Thyroid gland (tissue), 4 donors: ENCODE results near the gene ZC3H7B. TPM values are rescaled to one million over a fixed set of nuclear protein-coding genes. Genes with fewer than 3 reads are reported as not detected.

Source experiments
- DNase-seq, 2 donors: peaks; one replicate each; pipeline ENCODE4 v3.0.0-alpha.2; 2019
- H3K27ac ChIP-seq, 3 donors: fragments of 200-600 bp; sonication (generic); 1 replicate in 2 of 3; 2 replicates in 1 of 3; pipeline ENCODE4 v1.5.1; 2016 to 2019; ENCODE audit warnings: mild to moderate bottlenecking in 1 of 3, moderate library complexity in 1 of 3
- H3K27me3 ChIP-seq: fragments of 200-600 bp; sonication (generic); one replicate; pipeline ENCODE4 v1.5.1; 2019
- H3K36me3 ChIP-seq, 2 donors: fragments of 200-600 bp; sonication (generic); one replicate each; pipeline ENCODE4 v1.5.1; 2016 to 2019
- H3K4me1 ChIP-seq, 2 donors: fragments of 200-600 bp; sonication (generic); one replicate each; pipeline ENCODE4 v1.5.1; 2017 to 2019
- H3K4me3 ChIP-seq, 3 donors: fragments of 200-600 bp; sonication (generic); replicated peaks in 1 of 3; 1 replicate in 2 of 3; 2 replicates in 1 of 3; pipeline ENCODE4 v1.5.1; 2016; ENCODE audit warnings: mild to moderate bottlenecking in 1 of 3
- H3K9me3 ChIP-seq: fragments of 200-600 bp; sonication (generic); one replicate; pipeline ENCODE4 v1.5.1; 2017
- POLR2A ChIP-seq, 2 donors: fragments of 450-650 bp; IDR thresholded peaks; one replicate each; pipeline ENCODE4 v1.6.1; 2017; ENCODE audit warnings: antibody characterized with exemption in 2 of 2, mild to moderate bottlenecking in 2 of 2, moderate library complexity in 1 of 2
- WGBS, 2 donors: methylation state at CpG; one replicate each; pipeline ENCODE4 v1.1.5; 2017; 5-methylcytosine and 5-hydroxymethylcytosine counted together
- intact Hi-C: fragments of 100-400 bp; cut with DNase I; formaldehyde crosslinking; loops from one replicate; pipeline ENCODE4 v1.15.1; 2023
- total RNA-seq, 4 donors: library from RNA; depleted of rRNA; stranded (reverse); fragments of >200 nt; gene quantifications; one replicate each; pipeline ENCODE4 v1.2.3, GENCODE V29; 2016
- TF ChIP-seq, protein P1 (sequence below), 6 experiments: fragments of 200-600 bp in 3 of 6; fragments of 450-650 bp in 3 of 6; sonication (generic) in 3 of 6; IDR thresholded peaks; one replicate each; pipeline ENCODE4 v1.5.1; 2016 to 2019; ENCODE audit warnings: antibody characterized with exemption in 6 of 6, mild to moderate bottlenecking in 2 of 6, inconsistent platforms in 1 of 6, moderate library complexity in 1 of 6

The ZC3H7B gene
- total RNA-seq, 4 donors from 2014 or later, result 77.7 to 100 (median 88.7) TPM

GRCh38 chr22:41274856-41275255 is 26.5 kb upstream of the ZC3H7B start:
- no peaks in the 10 kb centered on the region for H3K4me1 ChIP-seq
- H3K27me3 ChIP-seq, result no peaks in the 10 kb centered on the region
- no peaks in the 10 kb centered on the region for H3K9me3 ChIP-seq
- TF ChIP-seq, protein P1, sequence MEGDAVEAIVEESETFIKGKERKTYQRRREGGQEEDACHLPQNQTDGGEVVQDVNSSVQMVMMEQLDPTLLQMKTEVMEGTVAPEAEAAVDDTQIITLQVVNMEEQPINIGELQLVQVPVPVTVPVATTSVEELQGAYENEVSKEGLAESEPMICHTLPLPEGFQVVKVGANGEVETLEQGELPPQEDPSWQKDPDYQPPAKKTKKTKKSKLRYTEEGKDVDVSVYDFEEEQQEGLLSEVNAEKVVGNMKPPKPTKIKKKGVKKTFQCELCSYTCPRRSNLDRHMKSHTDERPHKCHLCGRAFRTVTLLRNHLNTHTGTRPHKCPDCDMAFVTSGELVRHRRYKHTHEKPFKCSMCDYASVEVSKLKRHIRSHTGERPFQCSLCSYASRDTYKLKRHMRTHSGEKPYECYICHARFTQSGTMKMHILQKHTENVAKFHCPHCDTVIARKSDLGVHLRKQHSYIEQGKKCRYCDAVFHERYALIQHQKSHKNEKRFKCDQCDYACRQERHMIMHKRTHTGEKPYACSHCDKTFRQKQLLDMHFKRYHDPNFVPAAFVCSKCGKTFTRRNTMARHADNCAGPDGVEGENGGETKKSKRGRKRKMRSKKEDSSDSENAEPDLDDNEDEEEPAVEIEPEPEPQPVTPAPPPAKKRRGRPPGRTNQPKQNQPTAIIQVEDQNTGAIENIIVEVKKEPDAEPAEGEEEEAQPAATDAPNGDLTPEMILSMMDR (IDR thresholded peaks at IDR 0.05), result no peak
- TF ChIP-seq POLR2A (IDR thresholded peaks at IDR 0.05), result no peak
- 92 to 98% methylated on average over 4 of the region's 4 CpGs for whole genome bisulfite sequencing, 2 donors
- H3K4me3 ChIP-seq, result no peak overlapping the region
- no peak overlapping the region for H3K27ac ChIP-seq
- intact Hi-C loops, result no loop called here
- H3K36me3 ChIP-seq, result peaks cover 33 to 52% of the 10 kb centered on the region in 2 donors
- DNase-seq, result no peak

- Histone ChIP-seq H3K36me3 (peaks cover 9 to 33% of the 10 kb centered on the region in 2 donors), H3K4me1 (peaks cover 5 to 6% of the 10 kb centered on the region in 2 donors), H3K9me3 (no peaks in the 10 kb centered on the region), H3K27ac (no peak overlapping the region), H3K27me3 (no peaks in the 10 kb centered on the region), H3K4me3 (no peak overlapping the region)
- 83 to 92% methylated on average over 3 of the region's 3 CpGs for WGBS, 2 donors
- intact Hi-C loops, result loop anchor here (10.0 kb wide), 1 partner anchor 235 kb away; no protein-coding TSS in a partner anchor
- DNase-seq, result no peak
- TF ChIP-seq, protein P1 (IDR thresholded peaks at IDR 0.05), result no peak
- TF ChIP-seq POLR2A (IDR thresholded peaks at IDR 0.05), result no peak
Measured at GRCh38 chr22:41280065-41280464, 21.3 kb upstream of the ZC3H7B start.

DNA sequence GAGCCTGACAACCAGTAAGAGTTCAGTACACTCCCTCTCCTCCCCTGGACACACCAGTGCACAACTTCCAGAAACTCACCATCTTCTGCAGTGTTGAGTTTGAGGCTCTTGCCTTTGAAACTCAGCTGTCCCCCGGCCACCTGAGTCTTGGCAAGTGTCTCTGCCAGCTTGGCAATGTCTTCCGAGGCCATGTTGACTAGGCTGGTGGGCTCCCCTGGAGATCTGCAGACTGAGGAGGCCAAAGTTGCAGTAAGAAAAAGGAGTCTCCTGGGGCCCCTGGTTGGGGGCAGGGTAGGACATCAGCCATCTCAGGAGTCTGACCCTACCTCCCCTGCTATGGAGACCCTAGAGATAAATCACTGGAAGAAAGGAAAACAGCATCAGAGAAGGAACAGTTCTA is 20.5 kb upstream of the ZC3H7B start:
- H3K27ac ChIP-seq, result no peak overlapping the region
- DNase-seq, result no peak
- peaks cover 9 to 32% of the 10 kb centered on the region in 2 donors for H3K36me3 ChIP-seq
- no peak overlapping the region for H3K4me3 ChIP-seq
- whole genome bisulfite sequencing, 2 donors, result 71 to 94% methylated on average over 1 to 2 of the region's 2 CpGs
- intact Hi-C loops, result loop anchor here (10.0 kb wide), 1 partner anchor 234 kb away; no protein-coding TSS in a partner anchor
- no peaks in the 10 kb centered on the region for H3K27me3 ChIP-seq
- H3K9me3 ChIP-seq, result no peaks in the 10 kb centered on the region
- TF ChIP-seq, protein P1 (IDR thresholded peaks at IDR 0.05), result no peak
- no peak for TF ChIP-seq POLR2A (IDR thresholded peaks at IDR 0.05)
- peaks cover 10 to 11% of the 10 kb centered on the region in 2 donors for H3K4me1 ChIP-seq

DNA sequence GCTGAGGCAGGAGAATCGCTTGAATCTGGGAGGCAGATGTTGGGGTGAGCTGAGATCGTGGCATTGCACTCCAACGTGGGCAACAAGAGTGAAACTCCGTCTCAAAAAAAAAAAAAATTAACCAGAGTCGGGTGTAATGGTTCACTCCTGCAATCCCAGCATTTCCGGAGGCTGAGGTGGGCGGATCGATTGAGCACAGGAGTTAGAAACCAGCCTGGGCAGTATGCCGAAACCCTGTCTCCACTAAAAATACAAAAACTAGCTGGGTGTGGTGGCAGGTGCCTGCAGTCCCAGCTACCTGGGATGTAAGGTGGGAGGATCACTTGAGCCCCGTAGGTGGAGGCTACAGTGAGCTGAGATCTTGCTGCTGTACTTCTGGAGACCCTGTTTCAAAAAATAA is 16.9 kb upstream of the ZC3H7B start:
- H3K4me1 ChIP-seq, result peaks cover 11 to 17% of the 10 kb centered on the region in 2 donors
- H3K9me3 ChIP-seq, result no peaks in the 10 kb centered on the region
- TF ChIP-seq, protein P1 (IDR thresholded peaks at IDR 0.05), result no peak
- TF ChIP-seq POLR2A (IDR thresholded peaks at IDR 0.05), result no peak
- H3K4me3 ChIP-seq, result no peak overlapping the region
- intact Hi-C loops, result loop anchor here (10.0 kb wide), 1 partner anchor 230 kb away; no protein-coding TSS in a partner anchor
- DNase-seq, result no peak
- peaks cover 4 to 18% of the 10 kb centered on the region in 2 donors for H3K36me3 ChIP-seq
- 87 to 89% methylated on average over 10 of the region's 10 CpGs for WGBS, 2 donors
- H3K27me3 ChIP-seq, result no peaks in the 10 kb centered on the region
- no peak overlapping the region for H3K27ac ChIP-seq

- Histone ChIP-seq H3K4me3 (peak overlapping the region; percentile 36 to 89 (median 86)), H3K36me3 (peaks cover 4 to 11% of the 10 kb centered on the region in 2 donors), H3K27me3 (no peaks in the 10 kb centered on the region), H3K27ac (peak overlapping the region in 2 of 3 donors; percentile 80 to 98), H3K4me1 (peaks cover 21 to 27% of the 10 kb centered on the region in 2 donors), H3K9me3 (no peaks in the 10 kb centered on the region)
- WGBS, 2 donors, result 1 to 9% methylated on average over 5 to 29 of the region's 30 CpGs
- intact Hi-C loops, result loop anchor here (10.0 kb wide), 1 partner anchor 229 kb away; no protein-coding TSS in a partner anchor
- DNase-seq, result peak; percentile 27 to 31
- TF ChIP-seq POLR2A (IDR thresholded peaks at IDR 0.05), result no peak
- TF ChIP-seq, protein P1 (IDR thresholded peaks at IDR 0.05), result no peak
Measured at GRCh38 chr22:41285441-41285819, 15.9 kb upstream of the ZC3H7B start.
